Measurements from ENCODE around the gene GPATCH3.
"Not testable (repeated sequence)": the region's sequence is repeated elsewhere in the genome, so short reads cannot be mapped to it uniquely, and the experiment has no call there.

GPATCH3 gene

GRCh38 chr1:26913389-26913753 is 13.1 kb upstream of the GPATCH3 start:
- no peak for DNase-seq

- DNase-seq, result no peak
These were observed 11.9 kb upstream of the GPATCH3 start for GRCh38 chr1:26912147-26912490.

- no peak for DNase-seq
These were observed 11.3 kb upstream of the GPATCH3 start for GRCh38 chr1:26911399-26912146.

- DNase-seq, result no peak
These were observed 10.3 kb upstream of the GPATCH3 start for GRCh38 chr1:26910343-26911160.

- DNase-seq, result no peak
These were observed 9.7 kb upstream of the GPATCH3 start for GRCh38 chr1:26909951-26910342.

- DNase-seq, result no peak
These were observed 7.0 kb upstream of the GPATCH3 start for GRCh38 chr1:26907071-26907917.

- DNase-seq, result peak; percentile 59
These were observed 696 bp upstream of the GPATCH3 start for GRCh38 chr1:26900815-26901511.

- DNase-seq, result no peak
These were observed 2.9 kb downstream of the GPATCH3 start for GRCh38 chr1:26897351-26897750.

GRCh38 chr1:26894263-26894662 is 6.0 kb downstream of the GPATCH3 start:
- no peak for DNase-seq

- no peak for DNase-seq
These were observed 9.8 kb downstream of the GPATCH3 start for GRCh38 chr1:26890467-26890796.

GRCh38 chr1:26889551-26890466 is 10.5 kb downstream of the GPATCH3 start, which contains the start of gene GPN2:
Gene GPN2, minus strand, starts transcription at chr1:26890283. Its CDS starts 187 bp downstream, at chr1:26890096.
- DNase-seq, result peak; percentile 90

GRCh38 chr1:26888231-26888630 is 12.0 kb downstream of the GPATCH3 start:
- DNase-seq, result no peak

- DNase-seq, result peak; percentile 39
These were observed 13.1 kb downstream of the GPATCH3 start for GRCh38 chr1:26887125-26887524.

GRCh38 chr1:26882696-26883463 is 17.4 kb downstream of the GPATCH3 start:
- DNase-seq, result no peak

GRCh38 chr1:26881611-26882010 is 18.7 kb downstream of the GPATCH3 start:
- not testable (repeated sequence) for DNase-seq

- DNase-seq, result no peak
These were observed 20.5 kb downstream of the GPATCH3 start for GRCh38 chr1:26879793-26880192.

GRCh38 chr1:26877326-26877725 is 22.9 kb downstream of the GPATCH3 start:
- DNase-seq, result no peak

- no peak for DNase-seq
These were observed 25.4 kb downstream of the GPATCH3 start for GRCh38 chr1:26874896-26875295.

GRCh38 chr1:26873097-26873496 is 27.2 kb downstream of the GPATCH3 start:
- not testable (repeated sequence) for DNase-seq

GRCh38 chr1:26864610-26865480 is 35.4 kb downstream of the GPATCH3 start:
- peak; percentile 98 for DNase-seq
